ENCODE results near the gene OIT3. TPM values are rescaled to one million over a fixed set of nuclear protein-coding genes. Genes with fewer than 3 reads are reported as not detected.

Gene OIT3
- total and polyA plus RNA-seq, 7 donors: 0.03 to 0.04 (median 0.04) TPM; not detected in 4

DNA sequence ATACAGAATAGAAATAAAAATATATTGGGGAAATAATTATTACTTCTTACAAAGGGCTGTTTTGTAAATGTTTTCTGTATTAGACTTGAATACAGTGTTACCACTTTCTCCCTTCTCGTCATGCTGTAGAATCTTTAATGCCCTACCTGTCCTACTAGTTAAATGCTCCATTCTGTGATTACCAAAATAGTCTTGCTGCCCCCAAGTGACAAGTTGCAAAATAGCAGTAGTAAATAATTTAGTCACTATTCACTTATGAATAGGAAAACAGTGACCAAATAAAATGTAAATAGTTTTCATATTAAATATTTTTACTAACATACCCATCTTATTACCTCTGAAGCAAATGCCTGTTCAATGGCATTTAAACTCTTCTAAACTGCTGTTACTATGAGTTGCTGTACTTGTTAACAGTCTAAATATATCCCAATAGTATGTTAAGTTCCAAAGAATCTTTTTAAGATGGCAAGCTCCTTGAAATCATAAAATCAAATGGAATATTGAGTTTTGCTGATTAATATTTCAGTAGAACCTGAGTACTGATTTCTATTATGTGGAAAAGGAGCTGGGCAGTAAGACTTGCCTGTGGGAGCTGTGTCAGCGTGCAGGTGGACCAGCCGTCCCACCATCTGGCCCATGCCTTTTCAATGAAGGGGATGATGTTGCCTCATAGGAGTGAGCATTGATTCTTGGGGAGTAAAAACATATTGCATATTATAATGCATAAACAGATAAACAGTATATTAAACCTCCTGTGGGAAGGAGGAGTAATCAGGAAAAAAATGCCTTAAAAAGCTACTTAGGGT is 18.1 kb upstream of the OIT3 start:
- 71 to 84% (median 72%) methylated on average over 3 of the region's 3 CpGs for WGBS, 3 donors

DNA sequence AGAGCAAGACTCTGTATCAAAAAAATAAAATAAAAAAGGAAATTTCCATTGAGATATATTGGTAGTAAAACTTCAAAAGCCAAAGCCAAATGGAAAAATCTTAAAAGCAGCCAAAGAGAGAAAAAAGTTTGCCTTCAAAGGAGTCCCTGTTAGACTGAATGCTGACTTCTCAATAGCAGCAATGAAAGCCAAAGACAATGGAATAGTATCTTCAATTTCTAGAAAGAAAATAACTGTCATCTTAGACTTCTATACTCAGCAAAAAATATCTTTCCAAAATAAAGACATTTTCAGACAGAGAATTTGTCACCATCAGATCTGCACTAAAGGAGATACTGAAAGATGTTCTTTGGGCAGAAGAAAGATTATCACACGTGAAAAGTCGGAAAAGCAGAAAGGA is 14.3 kb upstream of the OIT3 start:
- 99 to 100% (median 99%) methylated on average over 2 of the region's 2 CpGs for WGBS, 3 donors
- intact Hi-C loops (cut with DNase I): loop anchor here (5.0 kb wide), 2 partner anchors 512 to 517 kb away; no protein-coding TSS in a partner anchor
- no peak for ATAC-seq
- no peak overlapping the region for H3K4me3 ChIP-seq
- H3K27me3 ChIP-seq (ENCODE audit: insufficient read depth in 3 of 3, low read length in 2 of 3): no peaks in the 10 kb centered on the region
- TF ChIP-seq, protein P1, sequence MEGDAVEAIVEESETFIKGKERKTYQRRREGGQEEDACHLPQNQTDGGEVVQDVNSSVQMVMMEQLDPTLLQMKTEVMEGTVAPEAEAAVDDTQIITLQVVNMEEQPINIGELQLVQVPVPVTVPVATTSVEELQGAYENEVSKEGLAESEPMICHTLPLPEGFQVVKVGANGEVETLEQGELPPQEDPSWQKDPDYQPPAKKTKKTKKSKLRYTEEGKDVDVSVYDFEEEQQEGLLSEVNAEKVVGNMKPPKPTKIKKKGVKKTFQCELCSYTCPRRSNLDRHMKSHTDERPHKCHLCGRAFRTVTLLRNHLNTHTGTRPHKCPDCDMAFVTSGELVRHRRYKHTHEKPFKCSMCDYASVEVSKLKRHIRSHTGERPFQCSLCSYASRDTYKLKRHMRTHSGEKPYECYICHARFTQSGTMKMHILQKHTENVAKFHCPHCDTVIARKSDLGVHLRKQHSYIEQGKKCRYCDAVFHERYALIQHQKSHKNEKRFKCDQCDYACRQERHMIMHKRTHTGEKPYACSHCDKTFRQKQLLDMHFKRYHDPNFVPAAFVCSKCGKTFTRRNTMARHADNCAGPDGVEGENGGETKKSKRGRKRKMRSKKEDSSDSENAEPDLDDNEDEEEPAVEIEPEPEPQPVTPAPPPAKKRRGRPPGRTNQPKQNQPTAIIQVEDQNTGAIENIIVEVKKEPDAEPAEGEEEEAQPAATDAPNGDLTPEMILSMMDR (IDR thresholded peaks at IDR 0.05): no peak
- no peak overlapping the region for H3K27ac ChIP-seq
- H3K9me3 ChIP-seq: no peaks in the 10 kb centered on the region
- H3K4me1 ChIP-seq: no peaks in the 10 kb centered on the region
- peaks cover 0 to 45% of the 10 kb centered on the region in 2 donors for H3K36me3 ChIP-seq (ENCODE audit: insufficient read depth in 1 of 2, low read depth in 1 of 2)
- no peak for DNase-seq

More for the DNA sequence above, 18.1 kb upstream of the OIT3 start:
- Histone ChIP-seq H3K4me3 (no peak overlapping the region), H3K9me3 (no peaks in the 10 kb centered on the region), H3K27ac (no peak overlapping the region), H3K4me1 (no peaks in the 10 kb centered on the region), H3K36me3 (ENCODE audit: insufficient read depth in 1 of 2, low read depth in 1 of 2) (peaks cover 0 to 60% of the 10 kb centered on the region in 2 donors), H3K27me3 (ENCODE audit: insufficient read depth in 3 of 3, low read length in 2 of 3) (no peaks in the 10 kb centered on the region)
- ATAC-seq (peak in 2 of 4 donors; percentile 59 to 73), DNase-seq (no peak)
- intact Hi-C loops (cut with DNase I): loop anchor here (2.0 to 5.0 kb wide), 3 partner anchors 181 to 513 kb away; no protein-coding TSS in a partner anchor
- TF ChIP-seq, protein P1 (IDR thresholded peaks at IDR 0.05): peak; percentile 49

DNA sequence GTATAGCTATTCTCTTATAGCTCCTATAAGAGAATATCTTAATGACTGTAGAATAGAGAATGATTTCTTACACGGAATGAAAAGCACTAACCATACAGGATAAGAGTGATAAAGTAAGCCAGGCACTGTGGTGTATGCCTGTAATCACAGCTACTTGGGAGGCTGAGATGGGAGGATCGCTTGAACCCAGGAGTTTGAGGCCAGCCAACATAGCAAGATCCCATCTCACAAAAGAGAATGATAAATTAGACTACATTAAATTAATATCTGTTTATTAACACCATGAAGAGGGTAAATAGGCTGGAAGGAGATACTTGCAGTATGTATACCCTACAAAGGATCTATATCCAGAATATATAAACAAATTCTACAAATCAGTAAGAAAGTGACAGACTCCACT is 12.2 kb upstream of the OIT3 start:
- no peak for DNase-seq
- no peaks in the 10 kb centered on the region for H3K27me3 ChIP-seq (ENCODE audit: insufficient read depth in 3 of 3, low read length in 2 of 3)
- WGBS, 3 donors: 95 to 100% (median 99%) methylated on average over 2 of the region's 2 CpGs

DNA sequence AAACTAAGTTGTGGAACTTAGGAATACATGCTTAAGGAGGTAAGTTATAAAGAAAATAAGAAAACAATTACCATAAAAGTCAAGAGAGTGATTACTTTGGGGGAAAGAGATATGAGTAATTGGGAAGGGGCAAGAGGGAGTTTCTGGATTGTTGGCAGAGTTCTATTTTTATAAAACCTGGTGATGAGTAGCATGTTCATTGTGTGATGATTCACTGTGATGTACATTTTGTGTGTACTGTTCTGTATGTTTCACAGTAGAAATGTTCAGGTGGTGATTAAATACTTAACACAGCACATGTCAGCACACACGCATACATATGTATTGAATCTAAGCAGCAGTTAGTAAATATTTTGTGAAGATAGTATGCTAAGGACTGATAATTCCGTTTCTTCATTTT is 9.7 kb upstream of the OIT3 start:
- Histone ChIP-seq H3K27ac (no peak overlapping the region), H3K27me3 (ENCODE audit: insufficient read depth in 3 of 3, low read length in 2 of 3) (no peaks in the 10 kb centered on the region), H3K4me3 (no peak overlapping the region), H3K4me1 (no peaks in the 10 kb centered on the region), H3K36me3 (ENCODE audit: insufficient read depth in 1 of 2, low read depth in 1 of 2) (peaks cover 4 to 65% of the 10 kb centered on the region in 2 donors), H3K9me3 (no peaks in the 10 kb centered on the region)
- TF ChIP-seq, protein P1 (IDR thresholded peaks at IDR 0.05): no peak
- ATAC-seq (no peak), DNase-seq (no peak)
- intact Hi-C loops (cut with DNase I): no loop called here
- WGBS, 3 donors: 96 to 98% (median 97%) methylated on average over 2 of the region's 2 CpGs

More for the DNA sequence above, 12.2 kb upstream of the OIT3 start:
- H3K4me1 ChIP-seq: no peaks in the 10 kb centered on the region
- H3K4me3 ChIP-seq: no peak overlapping the region
- intact Hi-C loops (cut with DNase I): no loop called here
- no peak overlapping the region for H3K27ac ChIP-seq
- no peak for ATAC-seq
- TF ChIP-seq, protein P1 (IDR thresholded peaks at IDR 0.05): no peak
- no peaks in the 10 kb centered on the region for H3K9me3 ChIP-seq
- peaks cover 2 to 66% of the 10 kb centered on the region in 2 donors for H3K36me3 ChIP-seq (ENCODE audit: insufficient read depth in 1 of 2, low read depth in 1 of 2)
